GM13977 (cell line): ENCODE results near the gene DAAM1.

ENCODE experiments used
- DNase-seq: peaks from one replicate; pipeline ENCODE4 v3.0.0; 2012; ENCODE audit warnings: low spot score
- CTCF ChIP-seq: IDR thresholded peaks from 2 replicates; pipeline ENCODE4 v1.5.1; 2012; ENCODE audit warnings: mild to moderate bottlenecking, control low read depth; ENCODE audit not compliant: insufficient read depth; ENCODE audit errors: extremely low read depth, missing control alignments
- in situ Hi-C: fragments of 300-500 bp; cut with MboI; formaldehyde crosslinking; loops from one replicate; pipeline ENCODE4 v1.12.0; 2022; ENCODE audit warnings: low sequenced_read_pairs, low pct_unique_long_range_greater_than_20kb, mixed read lengths, inconsistent platforms; ENCODE audit not compliant: unreplicated experiment

The DAAM1 gene

GRCh38 chr14:59359431-59360124 is 171.1 kb downstream of the DAAM1 start:
- no peak for TF ChIP-seq CTCF
- DNase-seq: no peak
- in situ Hi-C loops: no loop called here

- in situ Hi-C loops: no loop called here
- no peak for DNase-seq
- TF ChIP-seq CTCF: no peak
These were observed 171.8 kb downstream of the DAAM1 start for GRCh38 chr14:59360233-59360632.

GRCh38 chr14:59360923-59361794 is 172.7 kb downstream of the DAAM1 start:
- no peak for TF ChIP-seq CTCF
- no peak for DNase-seq
- in situ Hi-C loops: no loop called here

- no peak for TF ChIP-seq CTCF
- in situ Hi-C loops: no loop called here
- no peak for DNase-seq
These were observed 174.0 kb downstream of the DAAM1 start for GRCh38 chr14:59362513-59362912.

- TF ChIP-seq CTCF: no peak
- in situ Hi-C loops: no loop called here
- DNase-seq: no peak
These were observed 175.2 kb downstream of the DAAM1 start for GRCh38 chr14:59363531-59364226.

- in situ Hi-C loops: no loop called here
- no peak for DNase-seq
- no peak for TF ChIP-seq CTCF
These were observed 181.8 kb downstream of the DAAM1 start for GRCh38 chr14:59370158-59370742.
